Measurements from ENCODE around the gene PLCL2.

Gene PLCL2

GRCh38 chr3:17069754-17070153 is 185.0 kb downstream of the PLCL2 start:
- Histone ChIP-seq H4K20me1 (ENCODE audit: insufficient read depth, low read length) (no peaks in the 10 kb centered on the region), H2AFZ (ENCODE audit: low read length) (no peak overlapping the region), H3K4me3 (ENCODE audit: low read depth, low read length, poor library complexity, severe bottlenecking) (no peak overlapping the region), H3K27ac (ENCODE audit: low read depth, low read length, poor library complexity, severe bottlenecking) (no peak overlapping the region), H3K9me3 (ENCODE audit: low read length) (no peaks in the 10 kb centered on the region), H3K36me3 (ENCODE audit: insufficient read depth, low read length) (peaks cover 64% of the 10 kb centered on the region), H3K4me1 (ENCODE audit: insufficient read depth, low read length, severe bottlenecking) (no peaks in the 10 kb centered on the region), H3K9ac (ENCODE audit: low read length) (no peak overlapping the region), H3K79me2 (ENCODE audit: insufficient read depth, low read length) (no peaks in the 10 kb centered on the region), H3K9me2 (ENCODE audit: low read depth, low read length) (no peaks in the 10 kb centered on the region), H3K4me2 (ENCODE audit: low read length) (no peak overlapping the region), H3F3A (ENCODE audit: insufficient read depth, low read length) (no peaks in the 10 kb centered on the region), H3K27me3 (ENCODE audit: insufficient read depth, low read length) (no peaks in the 10 kb centered on the region)
- TF ChIP-seq EZH2 (IDR thresholded peaks at IDR 0.05; ENCODE audit: borderline replicate concordance, low read length) = no peak
- TF ChIP-seq, protein P1, sequence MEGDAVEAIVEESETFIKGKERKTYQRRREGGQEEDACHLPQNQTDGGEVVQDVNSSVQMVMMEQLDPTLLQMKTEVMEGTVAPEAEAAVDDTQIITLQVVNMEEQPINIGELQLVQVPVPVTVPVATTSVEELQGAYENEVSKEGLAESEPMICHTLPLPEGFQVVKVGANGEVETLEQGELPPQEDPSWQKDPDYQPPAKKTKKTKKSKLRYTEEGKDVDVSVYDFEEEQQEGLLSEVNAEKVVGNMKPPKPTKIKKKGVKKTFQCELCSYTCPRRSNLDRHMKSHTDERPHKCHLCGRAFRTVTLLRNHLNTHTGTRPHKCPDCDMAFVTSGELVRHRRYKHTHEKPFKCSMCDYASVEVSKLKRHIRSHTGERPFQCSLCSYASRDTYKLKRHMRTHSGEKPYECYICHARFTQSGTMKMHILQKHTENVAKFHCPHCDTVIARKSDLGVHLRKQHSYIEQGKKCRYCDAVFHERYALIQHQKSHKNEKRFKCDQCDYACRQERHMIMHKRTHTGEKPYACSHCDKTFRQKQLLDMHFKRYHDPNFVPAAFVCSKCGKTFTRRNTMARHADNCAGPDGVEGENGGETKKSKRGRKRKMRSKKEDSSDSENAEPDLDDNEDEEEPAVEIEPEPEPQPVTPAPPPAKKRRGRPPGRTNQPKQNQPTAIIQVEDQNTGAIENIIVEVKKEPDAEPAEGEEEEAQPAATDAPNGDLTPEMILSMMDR (IDR thresholded peaks at IDR 0.05; ENCODE audit: low read length) = no peak

- Histone ChIP-seq H3K4me1 (ENCODE audit: insufficient read depth, low read length, severe bottlenecking) (no peaks in the 10 kb centered on the region), H3K27me3 (ENCODE audit: insufficient read depth, low read length) (no peaks in the 10 kb centered on the region), H3K79me2 (ENCODE audit: insufficient read depth, low read length) (no peaks in the 10 kb centered on the region), H3F3A (ENCODE audit: insufficient read depth, low read length) (no peaks in the 10 kb centered on the region), H3K9me3 (ENCODE audit: low read length) (no peaks in the 10 kb centered on the region), H3K4me2 (ENCODE audit: low read length) (no peak overlapping the region), H3K9me2 (ENCODE audit: low read depth, low read length) (no peaks in the 10 kb centered on the region), H4K20me1 (ENCODE audit: insufficient read depth, low read length) (no peaks in the 10 kb centered on the region), H3K36me3 (ENCODE audit: insufficient read depth, low read length) (peaks cover 67% of the 10 kb centered on the region), H3K9ac (ENCODE audit: low read length) (no peak overlapping the region), H3K27ac (ENCODE audit: low read depth, low read length, poor library complexity, severe bottlenecking) (no peak overlapping the region), H3K4me3 (ENCODE audit: low read depth, low read length, poor library complexity, severe bottlenecking) (no peak overlapping the region), H2AFZ (ENCODE audit: low read length) (no peak overlapping the region)
- TF ChIP-seq, protein P1 (IDR thresholded peaks at IDR 0.05; ENCODE audit: low read length) = no peak
Observed at GRCh38 chr3:17070161-17070959, 185.6 kb downstream of the PLCL2 start.

DNA sequence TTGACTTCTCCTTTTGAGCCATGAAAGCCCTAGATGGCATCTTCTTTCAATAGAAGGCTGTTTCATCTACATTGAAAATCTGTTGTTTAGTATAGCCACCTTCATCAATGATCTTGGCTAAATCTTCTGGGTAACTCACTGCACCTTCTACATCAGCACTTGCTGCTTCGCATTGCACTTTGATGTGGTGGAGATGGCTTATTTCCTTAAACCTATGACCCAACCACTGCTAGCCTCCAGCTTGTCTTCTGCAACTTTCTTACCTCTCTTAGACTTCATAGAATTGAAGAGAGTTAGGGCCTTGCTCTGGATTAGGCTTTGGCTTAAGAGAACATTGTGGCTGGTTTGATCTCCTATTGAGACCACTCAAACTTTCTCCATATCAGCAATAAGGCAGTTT is 189.8 kb downstream of the PLCL2 start:
- Histone ChIP-seq H2AFZ (ENCODE audit: low read length) (no peak overlapping the region), H3K27me3 (ENCODE audit: insufficient read depth, low read length) (no peaks in the 10 kb centered on the region), H3K79me2 (ENCODE audit: insufficient read depth, low read length) (no peaks in the 10 kb centered on the region), H3K9me3 (ENCODE audit: low read length) (no peaks in the 10 kb centered on the region), H3K4me1 (ENCODE audit: insufficient read depth, low read length, severe bottlenecking) (no peaks in the 10 kb centered on the region), H3K9ac (ENCODE audit: low read length) (no peak overlapping the region), H3K4me2 (ENCODE audit: low read length) (no peak overlapping the region), H3F3A (ENCODE audit: insufficient read depth, low read length) (no peaks in the 10 kb centered on the region), H4K20me1 (ENCODE audit: insufficient read depth, low read length) (no peaks in the 10 kb centered on the region), H3K27ac (ENCODE audit: low read depth, low read length, poor library complexity, severe bottlenecking) (no peak overlapping the region), H3K36me3 (ENCODE audit: insufficient read depth, low read length) (peaks cover 59% of the 10 kb centered on the region), H3K4me3 (ENCODE audit: low read depth, low read length, poor library complexity, severe bottlenecking) (no peak overlapping the region), H3K9me2 (ENCODE audit: low read depth, low read length) (no peaks in the 10 kb centered on the region)
- TF ChIP-seq EZH2 (IDR thresholded peaks at IDR 0.05; ENCODE audit: borderline replicate concordance, low read length) = no peak
- TF ChIP-seq, protein P1 (IDR thresholded peaks at IDR 0.05; ENCODE audit: low read length) = no peak

Measured in OCI-LY1 (cell line).